ENCODE data around the gene EMC7.
"Not testable (repeated sequence)": the region's sequence is repeated elsewhere in the genome, so short reads cannot be mapped to it uniquely, and the experiment has no call there.

Gene EMC7

GRCh38 chr15:34125945-34126344, 24.3 kb upstream of the EMC7 start:
- TF ChIP-seq ZFX (IDR thresholded peaks at IDR 0.05; ENCODE audit: borderline replicate concordance) (no peak), CTCF (IDR thresholded peaks at IDR 0.05) (no peak)
- no peak overlapping the region for H3K27ac ChIP-seq

GRCh38 chr15:34124651-34125050, 23.0 kb upstream of the EMC7 start:
- H3K27ac ChIP-seq = no peak overlapping the region
- TF ChIP-seq ZFX (IDR thresholded peaks at IDR 0.05; ENCODE audit: borderline replicate concordance) = no peak
- TF ChIP-seq CTCF (IDR thresholded peaks at IDR 0.05) = no peak

GRCh38 chr15:34122771-34123183, 21.1 kb upstream of the EMC7 start:
- TF ChIP-seq CTCF (IDR thresholded peaks at IDR 0.05) = no peak

GRCh38 chr15:34121786-34122185, 20.1 kb upstream of the EMC7 start:
- H3K27ac ChIP-seq = not testable (repeated sequence)

More at GRCh38 chr15:34122771-34123183, 21.1 kb upstream of the EMC7 start:
- H3K27ac ChIP-seq = no peak overlapping the region

- H3K27ac ChIP-seq = not testable (repeated sequence)
Observed at GRCh38 chr15:34120420-34120819, 18.8 kb upstream of the EMC7 start.

GRCh38 chr15:34119291-34119690, 17.6 kb upstream of the EMC7 start:
- TF ChIP-seq CTCF (IDR thresholded peaks at IDR 0.05) (no peak), ZFX (IDR thresholded peaks at IDR 0.05; ENCODE audit: borderline replicate concordance) (no peak)
- H3K27ac ChIP-seq = no peak overlapping the region

- no peak for TF ChIP-seq ZFX (IDR thresholded peaks at IDR 0.05; ENCODE audit: borderline replicate concordance)
- H3K27ac ChIP-seq = no peak overlapping the region
Observed at GRCh38 chr15:34116620-34117019, 15.0 kb upstream of the EMC7 start.

GRCh38 chr15:34114739-34115138, 13.1 kb upstream of the EMC7 start:
- TF ChIP-seq CTCF (IDR thresholded peaks at IDR 0.05) (no peak), ZFX (IDR thresholded peaks at IDR 0.05; ENCODE audit: borderline replicate concordance) (no peak)
- no peak overlapping the region for H3K27ac ChIP-seq

GRCh38 chr15:34114215-34114614, 12.6 kb upstream of the EMC7 start:
- H3K27ac ChIP-seq = no peak overlapping the region
- TF ChIP-seq ZFX (IDR thresholded peaks at IDR 0.05; ENCODE audit: borderline replicate concordance) (no peak), CTCF (IDR thresholded peaks at IDR 0.05) (no peak)

All from 22Rv1 (cell line).